HG03066 (cell line): ENCODE results near the gene COX7A2L.
"Not testable (repeated sequence)": the region's sequence is repeated elsewhere in the genome, so short reads cannot be mapped to it uniquely, and the experiment has no call there.

Experiments used
- ATAC-seq: cut with Tn5 transposase; IDR thresholded peaks from one replicate; pipeline ENCODE4 v1.9.1; 2021; ENCODE audit warnings: low read depth; ENCODE audit not compliant: unreplicated experiment

COX7A2L gene

GRCh38 chr2:42368817-42369531 is 8.0 kb upstream of the COX7A2L start:
- ATAC-seq: no peak

DNA sequence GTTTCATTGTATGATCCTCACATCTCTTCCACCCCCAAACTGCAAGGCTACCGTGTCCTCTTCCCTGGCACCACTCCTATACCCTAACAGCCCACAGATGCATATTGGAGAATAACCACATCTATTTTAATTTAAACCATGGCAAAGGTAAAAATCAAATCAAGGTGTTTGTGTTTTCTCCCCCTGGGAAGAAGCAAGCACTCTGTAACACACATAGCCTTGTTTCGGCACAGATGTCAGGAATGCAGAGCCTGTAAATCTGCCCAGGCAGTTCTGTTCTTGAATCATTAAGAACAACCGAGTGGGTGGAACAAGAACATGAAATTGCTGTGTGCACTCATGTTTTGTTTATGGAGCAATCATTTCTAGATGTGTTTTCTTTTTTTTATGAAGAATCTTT is 6.8 kb upstream of the COX7A2L start:
- no peak for ATAC-seq

- no peak for ATAC-seq
Observed at GRCh38 chr2:42366411-42366810, 5.4 kb upstream of the COX7A2L start.

- ATAC-seq: no peak
Observed at GRCh38 chr2:42364658-42365057, 3.6 kb upstream of the COX7A2L start.

- ATAC-seq: no peak
Observed at GRCh38 chr2:42363413-42363812, 2.4 kb upstream of the COX7A2L start.

- ATAC-seq: no peak
Observed at GRCh38 chr2:42361728-42362283, 789 bp upstream of the COX7A2L start.

DNA sequence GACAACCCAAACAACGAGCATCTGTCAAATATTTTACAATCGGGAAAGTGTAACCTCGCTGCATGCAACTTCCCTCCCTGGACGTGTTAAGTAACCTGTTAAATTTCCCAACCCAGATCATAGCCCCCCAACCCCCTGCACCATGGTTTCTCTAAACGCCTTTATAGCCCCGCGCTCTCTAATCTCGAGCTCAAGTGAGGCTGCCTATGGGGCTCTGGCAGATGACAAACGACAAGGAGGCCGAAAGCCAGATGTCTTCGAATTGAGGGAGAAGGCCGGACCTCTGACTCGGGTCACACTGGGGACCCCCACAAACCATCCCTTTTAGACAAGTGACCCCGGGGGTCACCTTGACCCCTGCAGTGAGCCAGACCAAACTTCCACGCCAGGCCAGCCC is 526 bp downstream of the COX7A2L start:
- ATAC-seq: no peak

- ATAC-seq: no peak
Observed at GRCh38 chr2:42359965-42360483, 993 bp downstream of the COX7A2L start.

GRCh38 chr2:42359304-42359964 is 1.6 kb downstream of the COX7A2L start:
- ATAC-seq: no peak

DNA sequence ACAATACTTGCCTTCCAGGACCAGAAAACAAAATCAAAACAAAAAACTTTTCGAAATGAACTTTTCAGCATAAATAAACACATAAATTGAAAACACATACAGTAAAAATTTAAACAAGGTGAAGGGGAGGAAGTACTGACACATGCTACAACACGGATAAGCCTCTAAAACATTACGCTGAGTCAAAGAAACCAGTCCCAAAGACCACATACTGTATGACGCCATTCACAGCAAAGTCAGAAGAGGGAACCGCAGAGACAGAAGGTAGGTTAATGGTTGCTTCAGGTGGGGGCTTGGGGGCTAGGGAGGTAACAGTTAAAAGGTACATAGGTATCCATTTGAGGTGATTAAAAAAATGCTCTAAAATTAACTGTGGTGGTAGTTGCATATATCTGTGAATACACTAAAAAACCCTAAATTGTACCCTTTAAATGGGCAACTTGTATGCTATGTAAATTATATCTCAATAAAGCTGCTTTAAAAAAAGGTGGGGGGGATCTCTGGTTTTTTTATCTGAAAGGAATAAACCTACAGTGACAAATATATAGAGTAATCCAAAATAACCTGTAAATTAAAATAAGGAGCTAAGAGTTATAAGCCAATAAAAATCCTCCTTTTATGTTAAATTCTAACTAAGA is 7.1 kb downstream of the COX7A2L start:
- ATAC-seq: no peak

GRCh38 chr2:42351864-42352263 is 9.2 kb downstream of the COX7A2L start:
- ATAC-seq: no peak

DNA sequence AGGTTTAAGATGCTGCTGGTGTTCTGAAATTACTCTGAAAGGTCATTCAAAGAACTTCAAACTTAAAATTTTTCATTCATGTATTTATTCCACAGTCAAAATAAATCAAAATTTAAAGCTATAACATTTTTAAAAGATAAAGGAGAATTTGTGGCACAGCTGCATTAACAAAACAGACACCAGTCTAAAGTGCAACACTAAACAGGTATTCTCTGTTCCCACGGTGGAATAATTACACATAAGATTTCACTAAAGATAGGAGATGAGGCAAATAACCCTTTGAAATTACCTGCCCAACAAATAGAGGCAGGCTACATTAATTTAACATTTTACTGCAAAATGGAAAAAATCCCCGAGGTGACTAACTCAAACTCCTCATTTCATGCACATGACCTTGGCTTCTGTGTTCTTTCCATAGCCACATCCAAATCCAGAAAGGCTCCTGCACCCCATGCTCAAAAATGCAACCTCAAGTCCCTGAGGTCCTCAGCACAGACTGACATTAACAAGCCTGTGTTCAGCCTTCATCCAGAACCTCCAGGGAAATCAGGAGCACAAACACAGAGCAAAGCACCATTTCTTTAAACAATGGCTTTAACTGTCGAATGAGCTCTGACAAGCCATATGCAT is 10.5 kb downstream of the COX7A2L start:
- no peak for ATAC-seq

- no peak for ATAC-seq
Observed at GRCh38 chr2:42348113-42348805, 12.8 kb downstream of the COX7A2L start.

DNA sequence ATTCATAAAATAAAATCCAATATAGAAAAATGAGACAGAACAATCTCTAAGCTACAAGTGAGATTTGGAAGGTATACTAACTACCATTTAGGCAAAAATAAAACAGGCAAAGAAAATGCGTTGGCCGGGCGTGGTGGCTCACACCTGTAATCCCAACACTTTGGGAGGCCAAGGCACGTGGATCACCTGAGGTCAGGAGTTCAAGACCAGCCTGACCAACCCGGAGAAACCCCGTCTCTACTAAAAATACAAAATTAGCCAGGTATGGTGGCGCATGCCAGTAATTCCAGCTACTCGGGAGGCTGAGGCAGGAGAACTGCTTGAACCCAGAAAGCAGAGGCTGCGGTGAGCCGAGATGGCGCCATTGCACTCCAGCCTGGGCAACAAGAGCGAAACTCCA is 13.5 kb downstream of the COX7A2L start:
- not testable (repeated sequence) for ATAC-seq

- not testable (repeated sequence) for ATAC-seq
Observed at GRCh38 chr2:42346856-42347255, 14.2 kb downstream of the COX7A2L start.

- ATAC-seq: no peak
Observed at GRCh38 chr2:42345986-42346385, 15.0 kb downstream of the COX7A2L start.

- no peak for ATAC-seq
Observed at GRCh38 chr2:42342795-42343241, 18.2 kb downstream of the COX7A2L start.

DNA sequence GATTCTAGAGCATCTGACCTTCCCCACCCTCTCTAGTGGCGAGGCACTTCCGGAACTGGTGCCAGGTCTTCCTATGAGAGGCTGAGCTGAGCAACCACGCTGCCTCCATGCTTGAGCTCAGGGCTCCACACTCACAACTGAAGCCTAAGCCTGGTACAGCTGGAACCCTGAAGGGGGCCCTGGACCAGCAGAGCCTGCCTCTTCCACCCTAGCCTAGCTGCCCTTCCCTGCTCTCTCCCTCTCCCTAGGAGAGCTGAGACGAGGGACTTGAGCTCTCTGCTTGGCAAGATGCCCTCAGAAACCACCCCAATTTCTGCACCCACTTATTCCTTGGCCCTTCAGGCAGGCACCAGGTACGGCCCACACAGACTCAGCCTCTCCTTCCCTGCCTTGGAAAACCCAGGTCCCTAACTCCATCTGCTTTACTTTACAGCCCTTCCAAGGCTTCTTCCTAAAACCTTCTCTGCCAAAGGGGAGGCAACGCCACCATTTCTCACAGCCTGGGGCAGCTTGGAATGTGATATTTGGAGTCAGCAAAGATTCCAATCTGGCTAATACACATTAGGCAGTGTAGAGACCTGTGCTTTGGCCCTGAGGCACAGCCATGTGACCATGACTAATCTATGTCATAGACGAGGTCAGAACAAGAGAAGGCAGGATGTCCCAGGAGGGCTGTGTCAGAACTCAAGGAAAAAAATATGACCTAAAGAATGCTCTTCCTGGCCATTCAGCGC is 18.8 kb downstream of the COX7A2L start:
- no peak for ATAC-seq

GRCh38 chr2:42340938-42341636 is 19.9 kb downstream of the COX7A2L start:
- ATAC-seq: no peak
